A673 (cell line): ENCODE measurements around the gene TMEM223.

Source experiments
- EZH2 ChIP-seq: fragments of 200-600 bp; sonication (generic); IDR thresholded peaks from 2 replicates; pipeline ENCODE4 v1.6.1; 2017; ENCODE audit warnings: borderline replicate concordance, low read depth, mild to moderate bottlenecking, mixed read lengths, antibody characterized with exemption, low read length; ENCODE audit not compliant: poor library complexity, severe bottlenecking
- TF ChIP-seq, protein P1 (sequence below): fragments of 300-800, 200-600 bp; sonication (generic); conservative IDR thresholded peaks from 2 replicates; pipeline ENCODE4 v1.5.1; 2017; ENCODE audit warnings: low read depth, mild to moderate bottlenecking, antibody characterized with exemption, low read length, moderate library complexity, mixed read lengths

DNA sequence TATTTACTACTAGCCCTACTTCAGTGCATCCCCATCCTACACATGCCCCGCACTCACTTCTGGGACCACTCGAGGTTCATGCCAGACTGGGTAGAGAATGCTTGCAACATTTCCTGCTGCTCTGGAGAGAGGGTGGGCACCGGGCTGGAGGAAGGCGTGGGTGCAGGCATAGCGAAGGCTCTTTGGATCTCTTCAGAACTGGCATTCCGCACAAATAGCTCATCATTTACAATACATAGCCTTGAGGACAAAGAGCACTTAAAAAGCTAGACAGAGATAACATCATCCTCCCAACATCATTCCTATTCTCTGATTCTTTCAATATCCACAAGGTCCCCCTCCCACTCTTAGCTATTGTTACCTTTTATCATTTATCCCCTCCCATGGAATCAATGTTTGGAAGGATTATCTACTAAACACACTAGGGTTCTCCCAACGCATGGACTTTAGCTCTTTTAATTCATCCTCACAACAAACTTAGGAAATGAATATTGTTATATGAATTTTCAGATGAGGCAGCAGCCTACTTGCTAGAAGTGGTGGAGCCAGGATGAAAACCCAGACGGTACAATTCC lies 2.5 kb upstream of the TMEM223 start:
- TF ChIP-seq, protein P1, sequence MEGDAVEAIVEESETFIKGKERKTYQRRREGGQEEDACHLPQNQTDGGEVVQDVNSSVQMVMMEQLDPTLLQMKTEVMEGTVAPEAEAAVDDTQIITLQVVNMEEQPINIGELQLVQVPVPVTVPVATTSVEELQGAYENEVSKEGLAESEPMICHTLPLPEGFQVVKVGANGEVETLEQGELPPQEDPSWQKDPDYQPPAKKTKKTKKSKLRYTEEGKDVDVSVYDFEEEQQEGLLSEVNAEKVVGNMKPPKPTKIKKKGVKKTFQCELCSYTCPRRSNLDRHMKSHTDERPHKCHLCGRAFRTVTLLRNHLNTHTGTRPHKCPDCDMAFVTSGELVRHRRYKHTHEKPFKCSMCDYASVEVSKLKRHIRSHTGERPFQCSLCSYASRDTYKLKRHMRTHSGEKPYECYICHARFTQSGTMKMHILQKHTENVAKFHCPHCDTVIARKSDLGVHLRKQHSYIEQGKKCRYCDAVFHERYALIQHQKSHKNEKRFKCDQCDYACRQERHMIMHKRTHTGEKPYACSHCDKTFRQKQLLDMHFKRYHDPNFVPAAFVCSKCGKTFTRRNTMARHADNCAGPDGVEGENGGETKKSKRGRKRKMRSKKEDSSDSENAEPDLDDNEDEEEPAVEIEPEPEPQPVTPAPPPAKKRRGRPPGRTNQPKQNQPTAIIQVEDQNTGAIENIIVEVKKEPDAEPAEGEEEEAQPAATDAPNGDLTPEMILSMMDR, result no peak
- TF ChIP-seq EZH2, result no peak
